GM10248 (cell line): ENCODE measurements around the gene RTL1.

Experiments used
- CTCF ChIA-PET: fragments of 300-600 bp; sonication (Branson Sonifier 250); formaldehyde crosslinking; extraction: SDS; loops from one replicate; lab custom pipeline; 2021; ENCODE audit warnings: antibody characterized with exemption; lab: Yijun Ruan, JAX
- POLR2A ChIA-PET: fragments of 350-650 bp; sonication (Branson Sonifier 250); formaldehyde crosslinking; extraction: SDS; loops from one replicate; lab custom pipeline; 2020; ENCODE audit warnings: antibody characterized with exemption; lab: Yijun Ruan, JAX
- DNase-seq: peaks from one replicate; pipeline ENCODE4 v3.0.0; 2012; ENCODE audit errors: extremely low spot score
- TF ChIP-seq, protein P1 (sequence below): IDR thresholded peaks from 2 replicates; pipeline ENCODE4 v1.5.1; 2012; ENCODE audit warnings: mild to moderate bottlenecking, low read depth; ENCODE audit errors: extremely low read depth, missing control alignments, control extremely low read depth

Gene RTL1

GRCh38 chr14:100879782-100880181 lies 23.7 kb downstream of the RTL1 start:
- TF ChIP-seq, protein P1, sequence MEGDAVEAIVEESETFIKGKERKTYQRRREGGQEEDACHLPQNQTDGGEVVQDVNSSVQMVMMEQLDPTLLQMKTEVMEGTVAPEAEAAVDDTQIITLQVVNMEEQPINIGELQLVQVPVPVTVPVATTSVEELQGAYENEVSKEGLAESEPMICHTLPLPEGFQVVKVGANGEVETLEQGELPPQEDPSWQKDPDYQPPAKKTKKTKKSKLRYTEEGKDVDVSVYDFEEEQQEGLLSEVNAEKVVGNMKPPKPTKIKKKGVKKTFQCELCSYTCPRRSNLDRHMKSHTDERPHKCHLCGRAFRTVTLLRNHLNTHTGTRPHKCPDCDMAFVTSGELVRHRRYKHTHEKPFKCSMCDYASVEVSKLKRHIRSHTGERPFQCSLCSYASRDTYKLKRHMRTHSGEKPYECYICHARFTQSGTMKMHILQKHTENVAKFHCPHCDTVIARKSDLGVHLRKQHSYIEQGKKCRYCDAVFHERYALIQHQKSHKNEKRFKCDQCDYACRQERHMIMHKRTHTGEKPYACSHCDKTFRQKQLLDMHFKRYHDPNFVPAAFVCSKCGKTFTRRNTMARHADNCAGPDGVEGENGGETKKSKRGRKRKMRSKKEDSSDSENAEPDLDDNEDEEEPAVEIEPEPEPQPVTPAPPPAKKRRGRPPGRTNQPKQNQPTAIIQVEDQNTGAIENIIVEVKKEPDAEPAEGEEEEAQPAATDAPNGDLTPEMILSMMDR = no peak
- CTCF ChIA-PET = no interaction called here
- POLR2A ChIA-PET = no interaction called here
- DNase-seq = no peak

GRCh38 chr14:100879194-100879593 lies 24.3 kb downstream of the RTL1 start:
- no peak for DNase-seq
- TF ChIP-seq, protein P1 = no peak
- CTCF ChIA-PET = no interaction called here
- POLR2A ChIA-PET = no interaction called here

- TF ChIP-seq, protein P1 = no peak
- ChIA-PET POLR2A (no interaction called here), CTCF (no interaction called here)
- DNase-seq = no peak
These were observed 25.0 kb downstream of the RTL1 start for GRCh38 chr14:100878271-100879146.

- ChIA-PET CTCF (no interaction called here), POLR2A (no interaction called here)
- TF ChIP-seq, protein P1 = no peak
- DNase-seq = no peak
These were observed 27.5 kb downstream of the RTL1 start for GRCh38 chr14:100875861-100876590.

GRCh38 chr14:100875126-100875525 lies 28.4 kb downstream of the RTL1 start:
- CTCF ChIA-PET = no interaction called here
- no peak for DNase-seq
- POLR2A ChIA-PET = no interaction called here
- TF ChIP-seq, protein P1 = no peak

DNA sequence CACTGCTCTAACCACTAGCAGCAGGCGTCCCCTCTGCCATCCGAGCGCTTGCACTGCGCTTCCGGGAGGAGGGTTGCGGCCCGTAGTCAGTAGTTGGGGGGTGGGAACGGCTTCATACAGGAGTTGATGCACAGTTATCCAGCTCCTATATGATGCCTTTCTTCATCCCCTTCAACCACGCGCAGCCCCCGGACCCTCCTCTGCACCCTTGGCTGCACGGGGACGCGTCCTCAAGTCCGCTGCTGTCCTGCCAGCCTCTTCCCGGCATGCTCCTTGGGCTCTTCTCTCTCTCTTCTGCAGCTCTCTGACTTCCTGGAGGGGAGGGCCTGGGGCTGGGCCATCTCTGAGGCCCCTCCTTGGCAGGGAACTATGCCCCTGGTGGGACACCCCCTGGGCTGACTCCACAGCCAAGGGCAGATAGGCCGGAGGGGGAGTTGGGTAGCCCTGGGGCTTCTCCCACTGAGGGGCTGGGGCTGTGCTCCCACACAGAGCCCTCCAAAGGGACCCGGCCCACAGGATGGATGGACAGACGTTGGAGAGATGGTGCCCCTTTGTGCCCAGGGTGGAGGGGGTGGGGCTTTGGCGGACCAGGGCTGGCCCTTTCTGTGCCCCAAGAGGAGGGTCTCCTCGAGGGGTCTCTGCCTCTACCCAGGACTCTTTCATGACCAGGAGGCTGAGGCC lies 29.0 kb downstream of the RTL1 start:
- no peak for DNase-seq
- ChIA-PET POLR2A (no interaction called here), CTCF (no interaction called here)
- TF ChIP-seq, protein P1 = no peak
